Uterus (tissue), 2 donors: ENCODE data around the gene CBLIF.

Source experiments
- CTCF ChIP-seq, 4 experiments: fragments of 200-600 bp in 2 of 4; fragments of 450-650 bp in 2 of 4; sonication (generic) in 2 of 4; IDR thresholded peaks; one replicate each; pipeline ENCODE4 v1.5.1; 2016 to 2019; ENCODE audit warnings: antibody characterized with exemption in 4 of 4, mild to moderate bottlenecking in 2 of 4, moderate library complexity in 1 of 4
- POLR2A ChIP-seq, 2 donors: fragments of 450-650 bp; IDR thresholded peaks; one replicate each; pipeline ENCODE4 v1.6.1; 2016; ENCODE audit warnings: antibody characterized with exemption in 2 of 2, mild to moderate bottlenecking in 1 of 2, moderate library complexity in 1 of 2

DNA sequence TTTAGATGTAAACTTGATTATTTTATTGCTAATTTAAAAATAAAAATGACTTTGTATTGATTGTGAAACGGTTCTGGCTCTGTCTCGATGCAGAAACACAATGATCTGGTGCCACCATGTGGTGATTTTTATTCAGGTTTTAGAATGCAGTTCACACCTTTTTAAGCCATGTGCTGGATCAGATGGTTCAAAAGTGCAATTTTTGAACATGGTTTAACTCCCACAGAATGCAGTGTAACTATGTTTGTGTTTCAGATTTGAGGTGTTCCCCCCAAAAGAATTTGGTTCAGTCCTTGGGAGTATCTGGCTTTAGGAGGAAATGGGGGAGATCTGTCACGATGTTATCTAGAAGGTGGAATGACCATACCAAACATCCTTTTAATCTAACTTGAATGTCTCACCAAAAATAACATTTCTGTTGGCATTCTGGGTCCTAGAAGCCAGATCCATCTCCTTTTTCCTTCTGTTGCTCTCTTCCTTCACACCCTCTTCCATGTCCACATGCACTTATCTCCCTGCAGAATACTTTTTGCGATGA is 42.6 kb downstream of the CBLIF start:
- TF ChIP-seq CTCF (IDR thresholded peaks at IDR 0.05) (peak; percentile 52 to 75 (median 69)), POLR2A (IDR thresholded peaks at IDR 0.05) (no peak)
